Stimulated activated CD8-positive, alpha-beta memory T cell treated with anti-CD3 and anti-CD28 coated beads, Interleukin-15, amount 100 ng/mL, for 1 hour (primary cell): ENCODE results near the gene ACAT2.
"Not testable (repeated sequence)": the region's sequence is repeated elsewhere in the genome, so short reads cannot be mapped to it uniquely, and the experiment has no call there.

Experiments
- DNase-seq: peaks from one replicate; pipeline ENCODE4 v3.0.0-alpha.2; 2020; ENCODE audit warnings: low read depth

The ACAT2 gene

GRCh38 chr6:159730332-159730676 is 31.5 kb upstream of the ACAT2 start:
- no peak for DNase-seq

GRCh38 chr6:159732550-159732949 is 29.3 kb upstream of the ACAT2 start:
- not testable (repeated sequence) for DNase-seq

- not testable (repeated sequence) for DNase-seq
Measured at GRCh38 chr6:159733395-159733794, 28.4 kb upstream of the ACAT2 start.

GRCh38 chr6:159736908-159737307 is 24.9 kb upstream of the ACAT2 start:
- DNase-seq: no peak

- no peak for DNase-seq
Measured at GRCh38 chr6:159739341-159739740, 22.5 kb upstream of the ACAT2 start.

- DNase-seq: no peak
Measured at GRCh38 chr6:159742165-159742564, 19.7 kb upstream of the ACAT2 start.

- DNase-seq: no peak
Measured at GRCh38 chr6:159745081-159745480, 16.8 kb upstream of the ACAT2 start.

GRCh38 chr6:159746759-159747158 is 15.1 kb upstream of the ACAT2 start:
- DNase-seq: no peak

- not testable (repeated sequence) for DNase-seq
Measured at GRCh38 chr6:159748127-159748526, 13.7 kb upstream of the ACAT2 start.

- DNase-seq: no peak
Measured at GRCh38 chr6:159751448-159751847, 10.4 kb upstream of the ACAT2 start.

- DNase-seq: no peak
Measured at GRCh38 chr6:159753081-159753872, 8.6 kb upstream of the ACAT2 start.

GRCh38 chr6:159754401-159754800 is 7.4 kb upstream of the ACAT2 start:
- DNase-seq: no peak

- no peak for DNase-seq
Measured at GRCh38 chr6:159754959-159755914, 6.6 kb upstream of the ACAT2 start.

- no peak for DNase-seq
Measured at GRCh38 chr6:159756508-159756907, 5.3 kb upstream of the ACAT2 start.

- DNase-seq: no peak
Measured at GRCh38 chr6:159758031-159759001, 3.5 kb upstream of the ACAT2 start.

GRCh38 chr6:159759645-159760044 is 2.2 kb upstream of the ACAT2 start:
- DNase-seq: no peak

GRCh38 chr6:159760602-159761057 is 1.2 kb upstream of the ACAT2 start:
- no peak for DNase-seq

- no peak for DNase-seq
Measured at GRCh38 chr6:159761129-159761872, 544 bp upstream of the ACAT2 start.

- DNase-seq: no peak
Measured at GRCh38 chr6:159762681-159763293, 942 bp downstream of the ACAT2 start.

GRCh38 chr6:159766906-159767305 is 5.1 kb downstream of the ACAT2 start:
- no peak for DNase-seq

GRCh38 chr6:159769470-159769869 is 7.6 kb downstream of the ACAT2 start:
- DNase-seq: no peak
